Fibroblast of mammary gland (primary cell): Measurements from ENCODE around the gene HSDL2.

Experiments used
- DNase-seq: peaks from one replicate; pipeline ENCODE4 v3.0.0-alpha.2; 2010; ENCODE audit warnings: low read depth
- H3K4me3 ChIP-seq: 2 replicates; pipeline ENCODE4 v1.5.1; 2011; ENCODE audit warnings: low read depth, mild to moderate bottlenecking, low read length, moderate library complexity; ENCODE audit not compliant: control insufficient read depth
- CTCF ChIP-seq: conservative IDR thresholded peaks from 2 replicates; pipeline ENCODE4 v1.5.1; 2011; ENCODE audit warnings: low read depth, low read length, inconsistent platforms; ENCODE audit not compliant: control insufficient read depth, insufficient read depth

HSDL2 gene

GRCh38 chr9:112377087-112377486 is 2.8 kb upstream of the HSDL2 start:
- DNase-seq, result no peak
- no peak for TF ChIP-seq CTCF
- H3K4me3 ChIP-seq, result no peak overlapping the region

- H3K4me3 ChIP-seq, result no peak overlapping the region
- no peak for TF ChIP-seq CTCF
- DNase-seq, result no peak
These were observed 2.1 kb upstream of the HSDL2 start for GRCh38 chr9:112377684-112378327.

- peak; percentile 8 for DNase-seq
- peak overlapping the region; percentile 93 for H3K4me3 ChIP-seq
- no peak for TF ChIP-seq CTCF
These were observed 1.4 kb upstream of the HSDL2 start for GRCh38 chr9:112378328-112379176.

GRCh38 chr9:112379177-112380101 is 469 bp upstream of the HSDL2 start:
- no peak for TF ChIP-seq CTCF
- peak overlapping the region; percentile 93 for H3K4me3 ChIP-seq
- peak; percentile 97 for DNase-seq

GRCh38 chr9:112380825-112381221 is 915 bp downstream of the HSDL2 start:
- no peak for TF ChIP-seq CTCF
- DNase-seq, result peak; percentile 31
- H3K4me3 ChIP-seq, result peak overlapping the region; percentile 93

GRCh38 chr9:112382066-112382465 is 2.2 kb downstream of the HSDL2 start:
- TF ChIP-seq CTCF, result no peak
- H3K4me3 ChIP-seq, result no peak overlapping the region
- no peak for DNase-seq
